ENCODE measurements around the gene BCR. TPM values are rescaled to one million over a fixed set of nuclear protein-coding genes. Genes with fewer than 3 reads are reported as not detected.
"Not testable (repeated sequence)": the region's sequence is repeated elsewhere in the genome, so short reads cannot be mapped to it uniquely, and the experiment has no call there.

Gene BCR
- total RNA-seq, 1 donor from 2014 or later = 88.0 TPM

GRCh38 chr22:23367196-23367595, 186.9 kb downstream of the BCR start:
- not testable (repeated sequence) for DNase-seq (ENCODE audit: low spot score)

Other genes starting within 250 kb of the BCR start
- gene GNAZ, start 110.0 kb upstream of the BCR start, total RNA-seq = 10.7 TPM
- gene RSPH14, start 38.5 kb upstream of the BCR start, total RNA-seq = 0.89 TPM
- 21.5 TPM for gene RAB36, start 35.0 kb upstream of the BCR start, total RNA-seq